Measurements from ENCODE around the gene DNAH17.
A peak's percentile ranks its signal among the peaks of the same experiment; 100 is the strongest.

The DNAH17 gene

DNA sequence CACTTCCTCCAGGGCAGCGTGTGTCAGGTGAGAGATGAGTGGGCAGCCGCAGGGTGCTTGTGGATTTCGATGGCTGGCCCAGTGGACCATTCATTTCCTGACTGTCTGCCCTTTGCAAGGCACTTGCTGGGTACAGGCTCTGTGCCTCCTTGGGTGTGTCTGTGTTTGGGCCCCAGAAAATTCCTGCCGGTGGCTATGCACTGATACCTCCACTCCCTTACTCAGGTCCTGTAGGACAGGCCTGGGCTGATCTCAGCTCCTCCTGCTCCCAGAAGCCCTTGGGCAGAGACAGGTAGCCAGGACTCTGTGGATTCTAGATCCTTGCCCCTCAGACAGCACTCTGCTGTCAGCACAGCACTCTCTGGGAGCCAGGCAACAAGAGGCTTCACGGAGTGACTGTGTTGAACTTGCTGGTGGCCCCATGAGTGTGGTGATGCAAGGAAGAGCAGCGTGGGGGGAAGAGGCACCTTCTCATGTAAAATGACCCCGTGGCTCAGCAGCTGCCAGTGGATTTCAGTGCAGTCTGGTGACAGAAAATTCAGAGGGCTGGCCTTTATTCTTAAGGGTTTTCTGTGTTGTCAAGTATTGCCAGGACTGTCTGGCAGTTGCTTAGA, 169.7 kb downstream of the DNAH17 start:
- no peak for DNase-seq

DNA sequence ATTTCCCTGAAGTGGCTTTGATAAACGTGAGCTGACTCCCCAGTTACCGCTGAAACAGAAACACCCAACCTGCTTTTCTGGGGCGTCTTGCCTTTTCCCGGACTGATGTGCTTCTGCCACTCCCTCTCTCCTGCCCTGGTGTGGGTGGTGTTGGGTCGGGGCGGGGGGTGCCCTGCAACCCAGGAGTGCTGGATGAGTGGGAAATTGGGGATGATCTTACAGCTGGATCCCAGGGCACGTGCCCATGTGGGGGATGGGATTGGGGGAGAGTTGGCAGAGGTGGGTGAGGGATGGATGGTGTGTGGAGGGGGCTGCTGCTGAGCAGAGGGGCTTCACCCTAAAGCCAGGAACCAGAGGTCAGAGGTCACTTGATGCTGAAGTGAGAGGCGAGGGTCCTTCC, 170.3 kb downstream of the DNAH17 start:
- DNase-seq = no peak

DNA sequence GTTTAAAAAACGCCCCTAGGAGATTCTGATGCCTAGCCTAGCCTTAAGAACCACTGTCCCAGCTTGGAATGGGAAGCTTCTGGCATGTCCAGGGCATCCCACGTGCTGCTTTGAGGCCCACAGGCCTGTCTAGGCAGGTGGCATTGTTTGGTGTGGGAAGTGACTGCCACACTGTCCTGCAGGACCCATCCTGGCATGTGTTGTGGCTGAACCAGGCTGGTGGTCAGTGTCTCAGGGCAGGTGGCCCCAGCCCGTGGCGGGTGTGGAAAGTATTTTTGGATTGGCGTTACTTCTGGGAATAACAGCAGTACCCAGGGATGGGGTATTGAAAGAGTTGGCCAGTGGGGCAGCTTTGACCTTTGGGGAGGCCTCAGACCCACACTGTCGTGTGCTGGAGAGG, 170.8 kb downstream of the DNAH17 start:
- no peak for DNase-seq

GRCh38 chr17:78403822-78404221, 173.4 kb downstream of the DNAH17 start:
- no peak for DNase-seq

DNA sequence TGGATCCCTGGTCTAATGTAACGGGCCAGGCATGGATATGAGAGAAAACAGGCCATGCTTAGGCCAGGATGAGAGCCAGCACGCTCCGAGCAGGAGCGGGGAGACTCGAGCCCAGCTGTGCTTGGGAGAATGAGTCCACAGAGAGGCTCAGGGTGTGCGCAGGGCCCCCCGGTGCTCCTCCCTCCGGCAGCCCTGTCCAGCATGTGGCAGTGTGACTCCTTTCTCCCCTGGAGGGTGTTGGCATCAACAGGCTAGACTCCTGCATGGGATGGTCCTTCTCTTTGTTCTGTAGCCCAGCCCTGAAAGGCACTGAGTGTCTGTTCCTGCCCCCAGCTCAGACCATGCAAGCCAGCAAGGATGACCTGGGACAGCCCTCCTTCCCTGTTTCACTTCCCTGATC, 175.3 kb downstream of the DNAH17 start:
- no peak for DNase-seq

GRCh38 chr17:78401246-78401645, 175.9 kb downstream of the DNAH17 start:
- no peak for DNase-seq

- DNase-seq = no peak
Observed at GRCh38 chr17:78400581-78401240, 176.5 kb downstream of the DNAH17 start.

DNA sequence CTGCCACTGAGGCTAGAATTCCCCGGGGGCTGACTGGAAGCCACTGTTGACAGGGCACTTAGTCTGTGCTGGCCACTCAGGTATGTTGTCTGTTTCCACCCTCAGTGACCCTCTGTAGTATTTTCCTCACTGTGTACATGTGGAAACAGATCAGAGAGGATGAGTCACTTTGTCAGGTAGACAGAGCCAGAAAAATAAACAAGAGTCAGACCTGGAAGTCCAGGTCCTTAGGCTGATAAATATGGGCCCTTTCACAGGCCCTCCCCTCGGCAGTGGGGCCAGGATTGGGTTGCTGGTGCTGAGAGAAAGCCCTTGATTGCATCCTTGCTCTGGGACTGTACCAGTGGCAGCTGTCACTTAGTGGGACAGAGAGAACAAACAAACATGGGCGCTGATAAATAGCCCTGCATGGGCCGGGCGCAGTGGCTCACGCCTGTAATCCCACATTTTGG, 177.5 kb downstream of the DNAH17 start:
- no peak for DNase-seq

GRCh38 chr17:78399028-78399692, 178.0 kb downstream of the DNAH17 start:
- DNase-seq = no peak

DNA sequence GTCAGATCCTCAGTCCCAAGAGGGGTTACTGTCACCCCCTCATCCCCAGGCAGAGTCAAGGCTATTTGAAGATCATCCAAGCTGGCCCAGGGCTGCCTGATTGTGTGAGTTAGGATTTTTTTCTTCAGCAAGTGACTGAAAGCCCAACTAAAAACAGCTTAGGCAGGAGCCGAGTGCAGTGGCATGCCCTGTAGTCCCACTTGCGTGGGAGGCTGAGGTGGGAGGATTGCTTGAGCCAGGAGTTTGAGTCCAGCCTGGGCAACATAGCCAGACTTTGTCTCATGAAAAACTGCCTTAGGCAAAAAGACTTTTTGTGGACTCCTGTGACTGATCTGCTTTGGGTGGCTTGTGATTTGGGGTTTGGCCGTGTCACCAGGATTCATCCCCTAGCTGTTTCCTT, 178.8 kb downstream of the DNAH17 start:
- DNase-seq = no peak

DNA sequence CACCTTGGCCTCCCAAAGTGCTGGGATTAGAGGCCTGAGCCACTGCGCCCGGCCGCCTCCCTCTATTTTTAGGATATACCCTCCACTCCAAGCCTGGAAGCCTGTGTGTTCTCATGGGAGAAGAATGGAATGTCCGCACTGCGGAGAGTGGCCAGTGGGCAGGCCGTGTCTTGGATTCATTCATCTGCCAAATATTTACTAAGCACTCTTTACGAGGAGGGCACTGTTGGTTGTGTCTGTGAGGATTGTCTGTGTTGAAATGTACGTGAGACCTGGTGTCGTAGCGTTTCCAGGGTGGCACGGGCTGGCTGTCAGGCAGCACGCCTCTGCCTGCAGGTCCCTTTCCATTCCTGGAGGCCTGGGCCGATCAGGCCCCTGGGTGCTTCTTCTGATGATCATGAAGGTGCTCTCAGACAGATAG, 179.5 kb downstream of the DNAH17 start:
- peak; percentile 31 for DNase-seq

DNA sequence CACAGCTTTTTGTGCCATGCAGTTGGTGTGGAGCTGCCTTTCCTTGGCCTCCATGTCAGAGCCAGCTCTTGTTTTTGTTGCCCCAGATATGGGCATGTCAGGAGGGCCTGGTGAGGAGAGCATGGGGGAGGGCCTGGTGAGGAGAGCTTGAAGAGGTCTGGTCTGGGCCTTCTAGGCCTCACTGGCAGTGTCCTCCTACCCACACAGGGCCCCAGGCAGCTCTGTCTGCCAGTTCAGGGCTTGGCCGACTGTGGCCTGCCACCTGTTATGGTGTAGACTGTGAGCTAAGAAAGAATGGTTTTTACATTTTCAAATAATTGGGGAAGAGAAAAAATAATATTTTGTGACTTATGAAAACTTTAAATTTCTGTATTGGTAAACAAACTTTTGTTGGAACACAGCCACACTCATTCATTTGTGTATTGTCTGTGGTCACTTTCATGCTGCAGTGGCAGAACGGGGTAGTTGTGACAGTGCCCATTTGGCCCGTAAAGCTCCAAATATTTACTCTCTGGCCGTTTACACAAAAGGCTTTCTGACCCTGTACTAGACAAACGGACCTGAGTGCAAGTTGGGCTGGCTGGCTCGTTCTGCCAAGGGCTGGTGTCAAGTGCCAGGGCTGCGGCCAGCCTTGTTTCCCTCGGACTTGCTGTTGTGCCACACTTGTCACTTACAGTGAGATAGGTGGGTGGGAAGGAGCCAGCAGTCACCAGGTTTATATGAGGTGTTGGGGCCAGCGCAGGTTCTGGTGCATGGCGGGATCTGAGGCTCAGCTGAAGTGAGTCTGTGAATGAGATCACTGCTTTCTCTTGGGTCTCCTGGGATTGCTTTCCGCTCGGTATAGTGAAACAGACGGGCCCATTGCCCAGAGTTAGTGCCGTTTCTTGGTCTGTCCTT, 180.5 kb downstream of the DNAH17 start:
- no peak for DNase-seq

GRCh38 chr17:78395155-78395554, 182.0 kb downstream of the DNAH17 start:
- DNase-seq = no peak

DNA sequence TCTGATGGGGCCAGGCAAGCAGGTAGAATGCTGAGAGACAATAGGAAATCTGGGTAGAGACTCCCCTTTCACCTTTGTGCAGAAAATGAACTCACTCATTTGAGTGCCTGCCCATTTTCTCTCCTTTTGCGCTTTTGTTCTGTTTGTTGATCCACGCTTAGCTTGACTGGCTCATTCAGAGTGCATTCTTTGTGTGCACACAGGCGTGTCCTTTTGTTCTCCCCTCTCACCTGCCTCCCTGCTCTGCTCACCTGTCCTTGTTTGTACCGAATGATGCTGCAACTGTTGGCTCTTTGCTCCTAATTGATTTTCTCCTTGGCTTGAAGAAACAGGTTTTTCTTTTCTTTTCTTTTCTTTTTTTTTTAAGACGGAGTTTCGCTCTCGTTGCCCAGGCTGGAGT, 183.0 kb downstream of the DNAH17 start:
- DNase-seq = peak; percentile 93

DNA sequence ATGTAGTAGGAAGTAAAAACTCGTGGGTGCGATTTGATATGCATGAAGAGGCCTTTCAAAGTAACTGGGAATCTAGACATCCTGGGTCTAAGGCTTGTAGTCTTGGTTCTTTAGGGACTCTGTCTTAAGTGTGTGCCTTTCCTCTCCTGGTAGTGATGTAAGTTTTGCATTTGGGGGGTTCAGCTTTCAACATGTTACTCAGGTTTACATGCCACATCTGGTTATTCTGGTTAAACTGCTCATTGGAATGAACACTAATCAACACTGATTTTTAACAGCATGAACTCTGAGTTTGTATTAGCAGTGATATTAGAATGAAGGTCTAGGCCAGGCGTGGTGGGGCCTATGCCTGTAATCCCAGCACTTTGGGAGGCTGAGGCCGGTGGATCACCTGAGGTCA, 183.6 kb downstream of the DNAH17 start:
- no peak for DNase-seq

DNA sequence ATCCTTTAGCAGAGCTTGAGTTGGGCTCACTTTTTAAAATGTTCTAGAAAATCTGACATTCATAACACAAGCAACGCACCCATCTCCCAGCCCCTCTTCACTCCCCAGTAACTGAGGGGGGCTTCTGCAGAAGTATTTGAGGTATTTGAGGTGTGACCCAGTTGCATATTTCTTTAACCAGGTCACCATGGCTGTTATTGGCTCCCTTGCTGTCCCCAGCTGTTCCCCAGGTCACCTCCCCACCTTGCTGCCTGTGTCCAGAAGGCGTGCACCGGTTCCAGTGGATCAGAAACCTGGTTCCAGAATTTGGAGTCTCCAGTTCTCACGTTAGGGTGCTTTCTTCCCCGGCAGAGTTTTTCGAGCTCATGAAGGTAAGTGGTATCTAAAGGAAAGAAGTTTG, 184.9 kb downstream of the DNAH17 start:
- DNase-seq = no peak

- no peak for DNase-seq
Observed at GRCh38 chr17:78391843-78392242, 185.4 kb downstream of the DNAH17 start.

DNA sequence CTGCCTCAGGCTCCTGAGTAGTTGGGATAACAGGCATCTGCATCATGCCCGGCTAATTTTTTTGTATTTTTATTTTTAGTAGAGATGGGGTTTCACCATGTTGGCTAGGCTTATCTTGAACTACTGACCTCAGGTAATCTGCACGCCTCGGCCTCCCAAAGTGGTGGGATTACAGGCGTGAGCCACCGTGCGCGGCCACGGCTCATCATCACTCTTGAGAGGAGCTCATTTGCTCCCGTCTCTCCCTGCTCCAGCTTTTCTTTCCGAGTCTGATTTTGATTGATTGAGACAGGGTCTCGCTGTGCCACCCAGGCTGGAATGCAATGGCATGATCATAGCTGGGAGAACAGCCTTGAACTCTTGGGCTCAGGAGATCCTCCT, 186.2 kb downstream of the DNAH17 start:
- DNase-seq = no peak

DNA sequence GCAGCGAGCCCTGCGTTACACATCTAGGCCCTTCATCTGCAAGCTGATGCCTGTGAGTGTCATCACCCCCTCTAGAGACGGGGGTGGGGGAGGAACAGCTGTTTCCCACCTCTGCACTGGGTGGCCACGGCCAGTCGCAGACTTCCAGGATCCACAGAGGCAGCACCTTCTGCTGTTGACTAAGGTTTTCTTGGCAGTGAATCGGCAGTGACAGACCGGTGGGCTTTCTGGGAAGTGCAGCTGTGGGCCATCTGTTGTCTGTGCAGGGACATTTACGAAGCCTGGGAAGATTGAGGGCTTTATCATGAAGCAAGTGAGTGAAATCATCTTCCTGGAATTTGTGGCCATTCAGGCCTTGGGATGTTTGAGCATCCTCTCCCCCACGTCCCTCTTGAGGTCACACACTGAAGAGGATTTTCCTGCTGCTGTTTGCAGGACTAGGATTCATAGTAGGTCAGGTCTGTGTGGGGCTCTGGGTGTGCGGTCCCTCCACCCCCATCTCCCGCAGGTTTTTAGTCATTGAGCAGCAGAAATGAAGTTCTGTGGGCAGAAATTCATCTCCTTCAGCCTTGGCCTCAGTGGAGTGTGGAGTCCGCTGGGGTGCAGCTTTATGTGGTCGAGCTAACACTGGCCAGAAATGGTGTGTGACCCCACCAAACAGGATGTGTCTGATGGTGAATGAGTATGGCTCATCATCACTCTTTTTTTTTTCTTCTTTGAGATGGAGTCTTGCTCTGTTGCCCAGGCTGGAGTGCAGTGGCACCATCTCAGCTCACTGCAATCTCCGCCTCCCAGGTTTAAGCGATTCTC, 186.8 kb downstream of the DNAH17 start:
- no peak for DNase-seq

- DNase-seq = peak; percentile 66
Observed at GRCh38 chr17:78387977-78388941, 188.9 kb downstream of the DNAH17 start.

DNA sequence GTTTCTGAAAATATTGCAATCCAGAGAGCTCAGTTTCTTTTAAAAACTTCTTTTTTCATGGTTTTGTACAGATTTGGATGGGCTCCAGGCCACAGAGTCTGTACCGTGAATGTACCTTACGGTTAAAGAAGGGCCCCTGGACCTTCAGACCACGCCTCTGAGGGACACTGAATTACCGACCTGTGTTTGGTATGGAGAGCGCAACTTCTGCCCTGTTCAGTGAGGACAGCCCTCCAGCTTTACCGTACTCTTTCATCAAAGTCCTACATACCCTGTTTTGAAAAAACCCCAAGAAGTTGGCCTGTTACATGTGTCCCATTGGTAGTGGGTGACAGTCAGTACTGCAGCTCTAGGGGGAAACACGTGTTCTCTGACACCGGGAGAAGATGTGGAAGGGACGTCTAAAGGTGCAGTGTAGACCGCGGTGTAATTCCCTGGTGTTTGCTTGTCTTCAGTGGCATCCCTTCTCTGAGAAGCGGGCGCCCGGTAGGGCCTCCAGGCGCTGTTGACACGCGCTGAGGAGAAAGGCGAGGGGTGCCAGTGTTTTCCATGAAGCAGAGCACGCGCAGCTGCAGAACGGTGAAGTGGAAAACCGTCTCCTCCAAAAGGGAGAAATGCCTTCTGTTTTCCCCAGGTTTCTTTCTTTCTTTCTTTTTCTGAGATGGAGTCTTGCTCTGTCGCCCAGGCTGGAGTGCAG, 192.6 kb downstream of the DNAH17 start:
- no peak for DNase-seq
